DMS114 treated with DMSO at 0.1 percent for 48 hours (cell line): ENCODE results near the gene PNKD.
A peak's percentile ranks its signal among the peaks of the same experiment; 100 is the strongest.

Experiments
- DNase-seq: peaks from one replicate; lab custom pipeline; 2025; ENCODE audit not compliant: unreplicated experiment; lab: John Stamatoyannopoulos, UW

PNKD gene

GRCh38 chr2:218269900-218270720, at the start of gene PNKD, which contains the start of gene AAMP:
Gene PNKD (plus strand): TSS chr2:218270519. CDS start chr2:218270536, 17 bp downstream.
Gene AAMP (minus strand): TSS chr2:218270137. CDS start chr2:218270086, 51 bp downstream.
- peak; percentile 98 for DNase-seq

GRCh38 chr2:218221000-218221399, 49.3 kb upstream of the PNKD start:
- DNase-seq, result no peak

- no peak for DNase-seq
Measured at GRCh38 chr2:218223046-218223445, 47.3 kb upstream of the PNKD start.

GRCh38 chr2:218224186-218224585, 46.1 kb upstream of the PNKD start:
- no peak for DNase-seq

- DNase-seq, result no peak
Measured at GRCh38 chr2:218226903-218227302, 43.4 kb upstream of the PNKD start.

GRCh38 chr2:218228366-218229090, 41.8 kb upstream of the PNKD start:
- DNase-seq, result no peak

GRCh38 chr2:218229239-218229638, 41.1 kb upstream of the PNKD start:
- no peak for DNase-seq

- DNase-seq, result no peak
Measured at GRCh38 chr2:218229851-218230250, 40.5 kb upstream of the PNKD start.

GRCh38 chr2:218230882-218231281, 39.4 kb upstream of the PNKD start:
- DNase-seq, result peak; percentile 9

GRCh38 chr2:218233543-218233942, 36.8 kb upstream of the PNKD start:
- no peak for DNase-seq

- no peak for DNase-seq
Measured at GRCh38 chr2:218234521-218234920, 35.8 kb upstream of the PNKD start.

GRCh38 chr2:218235017-218235416, 35.3 kb upstream of the PNKD start:
- DNase-seq, result no peak

GRCh38 chr2:218236829-218237228, 33.5 kb upstream of the PNKD start:
- no peak for DNase-seq

- DNase-seq, result no peak
Measured at GRCh38 chr2:218238887-218239286, 31.4 kb upstream of the PNKD start.

GRCh38 chr2:218244204-218244603, 26.1 kb upstream of the PNKD start:
- no peak for DNase-seq

GRCh38 chr2:218244665-218245064, 25.7 kb upstream of the PNKD start:
- no peak for DNase-seq

GRCh38 chr2:218245214-218245613, 25.1 kb upstream of the PNKD start:
- no peak for DNase-seq

GRCh38 chr2:218249691-218250090, 20.6 kb upstream of the PNKD start:
- DNase-seq, result no peak

- no peak for DNase-seq
Measured at GRCh38 chr2:218252509-218253231, 17.6 kb upstream of the PNKD start.

GRCh38 chr2:218253232-218253625, 17.1 kb upstream of the PNKD start:
- DNase-seq, result no peak

GRCh38 chr2:218255446-218255845, 14.9 kb upstream of the PNKD start:
- DNase-seq, result no peak
